Measurements from ENCODE around the gene RPL32. TPM values are rescaled to one million over a fixed set of nuclear protein-coding genes. Genes with fewer than 3 reads are reported as not detected.

The RPL32 gene
- polyA plus RNA-seq, 3 donors, result 932 to 1,052 (median 942) TPM

GRCh38 chr3:12862387-12862786, 21.0 kb upstream of the RPL32 start:
- H2AFZ ChIP-seq (ENCODE audit: insufficient read depth, low read depth, low read length, poor library complexity, severe bottlenecking), result no peak overlapping the region
- H3K27ac ChIP-seq (ENCODE audit: low read depth in 1 of 2, low read length in 2 of 2), result no peak overlapping the region
- Mint-ChIP-seq H3K36me3 (no peaks in the 10 kb centered on the region), H3K27ac (no peak overlapping the region), H3K4me1 (no peaks in the 10 kb centered on the region), H3K27me3 (ENCODE audit: low read depth in 3 of 3) (peaks cover 4 to 13% (median 7%) of the 10 kb centered on the region in 3 donors), H3K4me3 (no peak overlapping the region), H3K9me3 (peaks cover 13 to 20% (median 17%) of the 10 kb centered on the region in 7 donors)
- no peaks in the 10 kb centered on the region for H3K27me3 ChIP-seq (ENCODE audit: control insufficient read depth in 2 of 2, insufficient read depth in 2 of 2, low read length in 2 of 2)
- H3K79me2 ChIP-seq (ENCODE audit: insufficient read depth, low read length), result no peaks in the 10 kb centered on the region
- no peaks in the 10 kb centered on the region for H3K36me3 ChIP-seq (replicated peaks in 1 of 2; ENCODE audit: control insufficient read depth in 1 of 2, insufficient read depth in 2 of 2, low read length in 2 of 2)
- no peak overlapping the region for H3K4me3 ChIP-seq (replicated peaks in 1 of 3; ENCODE audit: low read depth in 2 of 3, low read length in 3 of 3)
- no peak for DNase-seq
- H3K4me2 ChIP-seq (replicated peaks; ENCODE audit: extremely low read depth, low read length, poor library complexity, severe bottlenecking), result no peak overlapping the region
- peaks cover 8 to 16% of the 10 kb centered on the region in 2 donors for H3K9me3 ChIP-seq (replicated peaks in 1 of 2; ENCODE audit: control insufficient read depth in 1 of 2, insufficient read depth in 1 of 2, low read length in 2 of 2)
- WGBS (ENCODE audit: insufficient coverage), result 97% methylated on average over 8 of the region's 8 CpGs
- no peaks in the 10 kb centered on the region for H4K20me1 ChIP-seq (ENCODE audit: insufficient read depth, low read length)
- no peak for TF ChIP-seq CTCF (IDR thresholded peaks at IDR 0.05)
- H3K9ac ChIP-seq (ENCODE audit: insufficient read depth, low read length, poor library complexity, severe bottlenecking), result no peak overlapping the region
- no peaks in the 10 kb centered on the region for H3K4me1 ChIP-seq (ENCODE audit: control insufficient read depth in 1 of 2, insufficient read depth in 2 of 2, low read length in 2 of 2)
- intact Hi-C loops (cut with micrococcal nuclease), result no loop called here

GRCh38 chr3:12861611-12862010, 20.2 kb upstream of the RPL32 start:
- no peaks in the 10 kb centered on the region for H3K4me1 ChIP-seq (ENCODE audit: control insufficient read depth in 1 of 2, insufficient read depth in 2 of 2, low read length in 2 of 2)
- H3K27ac Mint-ChIP-seq, result peak overlapping the region in 1 of 7 donors; percentile 14
- DNase-seq, result no peak

More at GRCh38 chr3:12861611-12862010, 20.2 kb upstream of the RPL32 start:
- H3K27me3 Mint-ChIP-seq (ENCODE audit: low read depth in 3 of 3), result peaks cover 4 to 12% (median 7%) of the 10 kb centered on the region in 3 donors
- peaks cover 8 to 16% of the 10 kb centered on the region in 2 donors for H3K9me3 ChIP-seq (replicated peaks in 1 of 2; ENCODE audit: control insufficient read depth in 1 of 2, insufficient read depth in 1 of 2, low read length in 2 of 2)
- no peak overlapping the region for H3K4me2 ChIP-seq (replicated peaks; ENCODE audit: extremely low read depth, low read length, poor library complexity, severe bottlenecking)
- H3K4me1 Mint-ChIP-seq, result no peaks in the 10 kb centered on the region
- no peak for TF ChIP-seq CTCF (IDR thresholded peaks at IDR 0.05)
- H3K79me2 ChIP-seq (ENCODE audit: insufficient read depth, low read length), result no peaks in the 10 kb centered on the region
- H4K20me1 ChIP-seq (ENCODE audit: insufficient read depth, low read length), result no peaks in the 10 kb centered on the region
- H3K36me3 ChIP-seq (replicated peaks in 1 of 2; ENCODE audit: control insufficient read depth in 1 of 2, insufficient read depth in 2 of 2, low read length in 2 of 2), result no peaks in the 10 kb centered on the region
- H3K27me3 ChIP-seq (ENCODE audit: control insufficient read depth in 2 of 2, insufficient read depth in 2 of 2, low read length in 2 of 2), result no peaks in the 10 kb centered on the region
- no peak overlapping the region for H2AFZ ChIP-seq (ENCODE audit: insufficient read depth, low read depth, low read length, poor library complexity, severe bottlenecking)
- H3K9me3 Mint-ChIP-seq, result peaks cover 13 to 20% (median 17%) of the 10 kb centered on the region in 7 donors
- H3K36me3 Mint-ChIP-seq, result no peaks in the 10 kb centered on the region
- H3K27ac ChIP-seq (ENCODE audit: low read depth in 1 of 2, low read length in 2 of 2), result no peak overlapping the region
- no peak overlapping the region for H3K4me3 Mint-ChIP-seq
- no CpG with 5 or more reads among the region's 5 CpGs for WGBS (ENCODE audit: insufficient coverage)
- no peak overlapping the region for H3K4me3 ChIP-seq (replicated peaks in 1 of 3; ENCODE audit: low read depth in 2 of 3, low read length in 3 of 3)
- H3K9ac ChIP-seq (ENCODE audit: insufficient read depth, low read length, poor library complexity, severe bottlenecking), result no peak overlapping the region
- intact Hi-C loops (cut with micrococcal nuclease), result no loop called here
